H1 (cell line): ENCODE data around the gene LPAR3. TPM values are rescaled to one million over a fixed set of nuclear protein-coding genes. Genes with fewer than 3 reads are reported as not detected.

ENCODE experiments used
- CTCF ChIA-PET: fragments of 300-600 bp; sonication (Branson Sonifier 250); formaldehyde crosslinking; loops from one replicate; lab custom pipeline; 2021; ENCODE audit not compliant: partially characterized antibody; lab: Charles Lee
- POLR2A ChIA-PET: fragments of 300-600 bp; sonication (Branson Sonifier 250); formaldehyde crosslinking; loops from one replicate; lab custom pipeline; 2021; ENCODE audit warnings: inconsistent platforms; ENCODE audit not compliant: partially characterized antibody; lab: Charles Lee
- DNase-seq, 2 experiments: peaks; one replicate each; pipeline versions ENCODE4 v3.0.0 to v3.0.0-alpha.2; 2010 to 2022; ENCODE audit warnings: low spot score in 2 of 2, low read depth in 1 of 2, mixed read lengths in 1 of 2
- FAIRE-seq: peaks from 2 replicates; lab custom pipeline; 2011; peaks lifted over from hg19 to GRCh38; lab: Jason Lieb, UNC
- H2AFZ ChIP-seq: 2 replicates; pipeline ENCODE4 v1.8.1; 2012; ENCODE audit warnings: low read length, inconsistent platforms
- H2AK5ac ChIP-seq: 2 replicates; pipeline ENCODE4 v1.6.1; 2013; ENCODE audit warnings: low read depth, low read length
- H2BK120ac ChIP-seq: replicated peaks from 2 replicates; pipeline ENCODE3; 2013; ENCODE audit warnings: low read depth, low read length, inconsistent platforms
- H2BK12ac ChIP-seq: 2 replicates; pipeline ENCODE4 v1.6.1; 2013; ENCODE audit warnings: low read depth, low read length
- H2BK15ac ChIP-seq: 2 replicates; pipeline ENCODE4 v1.6.1; 2013; ENCODE audit warnings: low read length
- H2BK20ac ChIP-seq: 2 replicates; pipeline ENCODE4 v1.6.1; 2013; ENCODE audit warnings: low read length
- H2BK5ac ChIP-seq: 2 replicates; pipeline ENCODE4 v1.6.1; 2013; ENCODE audit warnings: low read depth, low read length
- H3K14ac ChIP-seq: 2 replicates; pipeline ENCODE4 v1.6.1; 2013; ENCODE audit warnings: inconsistent platforms; ENCODE audit not compliant: insufficient read length
- H3K18ac ChIP-seq: 2 replicates; pipeline ENCODE4 v1.6.1; 2013; ENCODE audit warnings: low read length; ENCODE audit errors: extremely low read depth
- H3K23ac ChIP-seq: 2 replicates; pipeline ENCODE4 v1.6.1; 2013; ENCODE audit warnings: inconsistent platforms; ENCODE audit not compliant: insufficient read length
- H3K23me2 ChIP-seq: 2 replicates; pipeline ENCODE4 v1.6.1; 2013; ENCODE audit warnings: low read depth, low read length
- H3K27ac ChIP-seq: 2 replicates; pipeline ENCODE4 v1.6.1; 2011; ENCODE audit warnings: low read depth, low read length, inconsistent platforms
- H3K27me3 ChIP-seq, 4 experiments: replicated peaks in 1 of 4; 1 replicate in 1 of 4; 2 replicates in 3 of 4; pipeline versions ENCODE4 v1.6.1 to v1.8.1; 2011 to 2013; ENCODE audit warnings: low read length in 3 of 4, mild to moderate bottlenecking in 3 of 4, inconsistent platforms in 2 of 4, mixed read lengths in 2 of 4, moderate library complexity in 1 of 4; ENCODE audit not compliant: control insufficient read depth in 3 of 4, insufficient read depth in 3 of 4; ENCODE audit errors: extremely low read depth in 1 of 4
- H3K36me3 ChIP-seq, 4 experiments: 2 replicates each; pipeline versions ENCODE4 v1.6.1 to v1.8.1; 2011 to 2013; ENCODE audit warnings: mild to moderate bottlenecking in 4 of 4, low read length in 3 of 4, moderate library complexity in 2 of 4, control low read depth in 1 of 4, inconsistent platforms in 1 of 4; ENCODE audit not compliant: insufficient read depth in 4 of 4, control insufficient read depth in 2 of 4
- H3K4ac ChIP-seq: replicated peaks from 2 replicates; pipeline ENCODE3; 2013; ENCODE audit warnings: low read length, low read depth, mixed read lengths, inconsistent platforms; ENCODE audit not compliant: insufficient read length
- H3K4me1 ChIP-seq, 4 experiments: replicated peaks in 1 of 4; 1 replicate in 1 of 4; 2 replicates in 3 of 4; pipeline versions ENCODE4 v1.6.1 to v1.8.1; 2011 to 2013; ENCODE audit warnings: low read length in 3 of 4, inconsistent platforms in 2 of 4, mixed read lengths in 1 of 4; ENCODE audit not compliant: insufficient read depth in 4 of 4, control insufficient read depth in 3 of 4
- H3K4me2 ChIP-seq, 2 experiments: 2 replicates each; pipeline versions ENCODE4 v1.6.1 to v1.8.1; 2011 to 2013; ENCODE audit warnings: low read depth in 2 of 2, low read length in 2 of 2, control low read depth in 1 of 2, inconsistent platforms in 1 of 2, mild to moderate bottlenecking in 1 of 2; ENCODE audit not compliant: insufficient read depth in 1 of 2
- H3K4me3 ChIP-seq, 4 experiments: fragments of 200-600, 300-600 bp in 1 of 4; sonication (generic), shearing (Covaris generic), sonication (Bioruptor Twin) in 1 of 4; 2 replicates each; pipeline versions ENCODE4 v1.5.1 to v1.8.1; 2011 to 2016; ENCODE audit warnings: low read length in 4 of 4, low read depth in 3 of 4, control low read depth in 2 of 4, inconsistent platforms in 2 of 4, mild to moderate bottlenecking in 2 of 4, mixed read lengths in 1 of 4, moderate library complexity in 1 of 4; ENCODE audit not compliant: insufficient read depth in 2 of 4; ENCODE audit errors: extremely low read depth in 1 of 4
- H3K56ac ChIP-seq: replicated peaks from 2 replicates; pipeline ENCODE3; 2013; ENCODE audit warnings: low read depth, mild to moderate bottlenecking, mixed read lengths, low read length, inconsistent platforms; ENCODE audit not compliant: insufficient read length
- H3K79me1 ChIP-seq: 2 replicates; pipeline ENCODE4 v1.6.1; 2013; ENCODE audit warnings: low read depth, low read length, control low read depth
- H3K79me2 ChIP-seq, 2 experiments: 2 replicates each; pipeline versions ENCODE4 v1.6.1 to v1.8.1; 2012 to 2013; ENCODE audit warnings: low read length in 2 of 2, mild to moderate bottlenecking in 2 of 2, inconsistent platforms in 1 of 2; ENCODE audit not compliant: insufficient read depth in 2 of 2, control insufficient read depth in 1 of 2
- H3K9ac ChIP-seq, 4 experiments: replicated peaks in 1 of 4; 1 replicate in 1 of 4; 2 replicates in 3 of 4; pipeline versions ENCODE4 v1.6.1 to v1.8.1; 2011 to 2013; ENCODE audit warnings: low read depth in 3 of 4, low read length in 3 of 4, control low read depth in 2 of 4, mild to moderate bottlenecking in 2 of 4, moderate library complexity in 2 of 4, inconsistent platforms in 1 of 4; ENCODE audit errors: extremely low read depth in 1 of 4
- H3K9me3 ChIP-seq, 2 experiments: 2 replicates each; pipeline versions ENCODE4 v1.6.1 to v1.8.1; 2012 to 2013; ENCODE audit warnings: mild to moderate bottlenecking in 2 of 2, moderate library complexity in 2 of 2, control low read depth in 1 of 2, inconsistent platforms in 1 of 2, low read depth in 1 of 2, low read length in 1 of 2, mixed read lengths in 1 of 2; ENCODE audit not compliant: insufficient read depth in 2 of 2
- H4K20me1 ChIP-seq, 2 experiments: replicated peaks in 1 of 2; 2 replicates each; pipeline versions ENCODE3 to v1.8.1; 2011 to 2013; ENCODE audit warnings: inconsistent platforms in 2 of 2, low read length in 2 of 2, mild to moderate bottlenecking in 1 of 2; ENCODE audit not compliant: insufficient read depth in 2 of 2, control insufficient read depth in 1 of 2
- H4K5ac ChIP-seq: 2 replicates; pipeline ENCODE4 v1.6.1; 2013; ENCODE audit warnings: low read length, low read depth, mixed read lengths, inconsistent platforms; ENCODE audit not compliant: insufficient read length
- H4K8ac ChIP-seq: 2 replicates; pipeline ENCODE4 v1.8.0; 2013; ENCODE audit warnings: mild to moderate bottlenecking, moderate library complexity, low read length, inconsistent platforms; ENCODE audit not compliant: insufficient read depth; ENCODE audit errors: extremely low read depth
- H4K91ac ChIP-seq: replicated peaks from 2 replicates; pipeline ENCODE3; 2013; ENCODE audit warnings: low read length, mixed read lengths, inconsistent platforms; ENCODE audit not compliant: insufficient read length
- CBX5 ChIP-seq: fragments of 300-800, 300-1000 bp; sonication (generic); IDR thresholded peaks from 2 replicates; pipeline ENCODE4 v1.7.1; 2016; ENCODE audit warnings: antibody characterized with exemption, low read length, low read depth
- CHD2 ChIP-seq: IDR thresholded peaks from 2 replicates; pipeline ENCODE4 v1.6.1; 2012; ENCODE audit warnings: low read length, improper control_type of control experiment
- CREB1 ChIP-seq: IDR thresholded peaks from 2 replicates; pipeline ENCODE4 v1.6.1; 2012; ENCODE audit warnings: inconsistent platforms
- EZH2 ChIP-seq: fragments of 200-600 bp; sonication (generic); IDR thresholded peaks from 2 replicates; pipeline ENCODE4 v1.7.1; 2012; ENCODE audit warnings: low read depth, mild to moderate bottlenecking, moderate library complexity, low read length, inconsistent platforms; ENCODE audit not compliant: severe bottlenecking
- FOSL1 ChIP-seq: IDR thresholded peaks from 2 replicates; pipeline ENCODE4 v1.6.1; 2011; ENCODE audit warnings: mild to moderate bottlenecking, low read depth, low read length, moderate library complexity; ENCODE audit not compliant: insufficient read depth
- RBBP5 ChIP-seq: IDR thresholded peaks from 2 replicates; pipeline ENCODE4 v1.7.1; 2012; ENCODE audit warnings: low read depth, mild to moderate bottlenecking, inconsistent platforms, low read length, moderate library complexity, borderline replicate concordance
- YY1 ChIP-seq: IDR thresholded peaks from 2 replicates; pipeline ENCODE4 v1.6.1; 2011; ENCODE audit warnings: low read depth, mild to moderate bottlenecking, low read length
- WGBS, 2 experiments: shearing (Covaris generic) in 1 of 2; methylation state at CpG; one replicate each; pipeline versions ENCODE4 v1.1.6 to v1.1.7; 2013 to 2015; ENCODE audit warnings: low lambda C conversion rate in 2 of 2, mixed read lengths in 2 of 2, inconsistent platforms in 1 of 2, low coverage in 1 of 2, missing lambda C conversion rate in 1 of 2; ENCODE audit not compliant: insufficient replicate concordance in 2 of 2, insufficient coverage in 1 of 2, insufficient read length in 1 of 2; ENCODE audit errors: extremely low coverage in 1 of 2, missing lambda C conversion rate in 1 of 2; 5-methylcytosine and 5-hydroxymethylcytosine counted together
- polyA plus RNA-seq, 7 experiments: library from polyadenylated mRNA; depleted of rRNA in 3 of 7; stranded (reverse) in 5 of 7; unstranded in 2 of 7; fragments of >200 nt in 5 of 7; fragments of 200-250 nt in 2 of 7; gene quantifications; 1 replicate in 5 of 7; 2 replicates in 1 of 7; 4 replicates in 1 of 7; pipeline versions ENCODE4 v1.2.1 to v1.2.3, GENCODE V29; 2011 to 2013; ENCODE audit warnings: missing spikeins in 2 of 7, mixed read lengths in 2 of 7
- total RNA-seq: library from RNA; stranded (reverse); fragmentation: NEBNext Ultra II Directional; extraction: Animal tissue kit (Norgen Biotek cat#: 25700); gene quantifications from 2 replicates; pipeline ENCODE4 v1.2.1, GENCODE V29; 2021

LPAR3 gene
- total and polyA plus RNA-seq, 2 of the 8 experiments (the other 6 are each of a cell fraction or from before 2014, with no cell fraction given): 17.1 to 25.4 TPM

GRCh38 chr1:84785271-84786036 is 107.6 kb downstream of the LPAR3 start:
- POLR2A ChIA-PET: no interaction called here

More at GRCh38 chr1:84785271-84786036, 107.6 kb downstream of the LPAR3 start:
- Histone ChIP-seq H3K27ac (no peak overlapping the region), H2AK5ac (no peak overlapping the region), H3K23me2 (no peaks in the 10 kb centered on the region), H4K20me1 (no peaks in the 10 kb centered on the region), H3K79me2 (no peaks in the 10 kb centered on the region), H3K4me3 (no peak overlapping the region), H3K18ac (no peak overlapping the region), H3K27me3 (no peaks in the 10 kb centered on the region), H3K36me3 (no peaks in the 10 kb centered on the region), H4K91ac (no peak overlapping the region), H3K79me1 (no peaks in the 10 kb centered on the region), H3K4me2 (no peak overlapping the region), H3K56ac (no peak overlapping the region), H3K9me3 (no peaks in the 10 kb centered on the region), H2BK15ac (no peak overlapping the region), H3K4me1 (peaks cover 0 to 8% (median 1%) of the 10 kb centered on the region in 4 experiments; a peak in 2 of 7 replicates), H2BK5ac (no peak overlapping the region), H2BK20ac (no peak overlapping the region), H2AFZ (no peak overlapping the region), H3K9ac (no peak overlapping the region), H2BK12ac (no peak overlapping the region), H2BK120ac (no peak overlapping the region), H3K4ac (no peak overlapping the region), H3K23ac (no peak overlapping the region), H4K5ac (no peak overlapping the region), H3K14ac (no peak overlapping the region), H4K8ac (no peak overlapping the region)
- TF ChIP-seq EZH2: no peak
- no peak for TF ChIP-seq RBBP5
- no peak for TF ChIP-seq CBX5
- no peak for TF ChIP-seq CREB1
- no peak for TF ChIP-seq YY1
- TF ChIP-seq CHD2: no peak
- TF ChIP-seq FOSL1: no peak
- FAIRE-seq (no peak), DNase-seq (no peak)
- WGBS, 2 experiments: 88% methylated on average over 4 of the region's 4 CpGs; no CpG with 5 or more reads in 1 of the 2 experiments
- CTCF ChIA-PET: interaction anchor here (0.6 to 6.1 kb wide), 6 partner anchors 9 to 159 kb away, joined by 3 to 48 read pairs (median 5); no protein-coding TSS in a partner anchor
